Nephron (organoid): ENCODE measurements around the gene CREB3L2.

Experiments
- H3K27ac Mint-ChIP-seq, 3 experiments: 2 replicates each; pipeline ENCODE4 v1.8.0; 2020; ENCODE audit warnings: mixed read lengths in 3 of 3, mild to moderate bottlenecking in 2 of 3, moderate library complexity in 1 of 3
- H3K27me3 Mint-ChIP-seq: 2 replicates; pipeline ENCODE4 v1.8.0; 2021; ENCODE audit warnings: low read depth, mild to moderate bottlenecking, moderate library complexity, mixed read lengths
- H3K36me3 Mint-ChIP-seq: 2 replicates; pipeline ENCODE4 v1.8.0; 2020; ENCODE audit warnings: low read depth, mixed read lengths
- H3K4me1 Mint-ChIP-seq: 2 replicates; pipeline ENCODE4 v1.8.0; 2020; ENCODE audit warnings: mixed read lengths
- H3K4me3 Mint-ChIP-seq, 3 experiments: 2 replicates each; pipeline ENCODE4 v1.8.0; 2020; ENCODE audit warnings: mild to moderate bottlenecking in 3 of 3, mixed read lengths in 3 of 3, moderate library complexity in 2 of 3
- H3K9me3 Mint-ChIP-seq: 2 replicates; pipeline ENCODE4 v1.8.0; 2020; ENCODE audit warnings: mixed read lengths
- CTCF ChIP-seq, 3 experiments: fragments of 200-600 bp; sonication (generic); IDR thresholded peaks; one replicate each; pipeline ENCODE4 v1.5.0; 2021; ENCODE audit warnings: antibody characterized with exemption in 3 of 3; ENCODE audit not compliant: unreplicated experiment in 3 of 3

CREB3L2 gene

GRCh38 chr7:137879357-137880158 lies 122.3 kb downstream of the CREB3L2 start:
- Mint-ChIP-seq H3K27me3 (peaks cover 3% of the 10 kb centered on the region), H3K9me3 (peaks cover 14% of the 10 kb centered on the region), H3K4me1 (peaks cover 57% of the 10 kb centered on the region), H3K36me3 (peaks cover 95% of the 10 kb centered on the region), H3K4me3 (no peak overlapping the region), H3K27ac (peak overlapping the region in 2 of 3 experiments; percentile 82 to 94)
- no peak for TF ChIP-seq CTCF (IDR thresholded peaks at IDR 0.05; ENCODE audit: unreplicated experiment in 3 of 3)

GRCh38 chr7:137878333-137878961 lies 123.4 kb downstream of the CREB3L2 start:
- Mint-ChIP-seq H3K9me3 (peaks cover 14% of the 10 kb centered on the region), H3K27ac (peak overlapping the region in 2 of 3 experiments; percentile 82 to 94), H3K4me3 (peak overlapping the region in 1 of 3 experiments; percentile 36), H3K27me3 (no peaks in the 10 kb centered on the region), H3K4me1 (peaks cover 68% of the 10 kb centered on the region), H3K36me3 (peaks cover 93% of the 10 kb centered on the region)
- no peak for TF ChIP-seq CTCF (IDR thresholded peaks at IDR 0.05; ENCODE audit: unreplicated experiment in 3 of 3)

- H3K27me3 Mint-ChIP-seq, result no peaks in the 10 kb centered on the region
- H3K9me3 Mint-ChIP-seq, result peaks cover 7% of the 10 kb centered on the region
- H3K27ac Mint-ChIP-seq, result peak overlapping the region in 2 of 3 experiments; percentile 29 to 94
- TF ChIP-seq CTCF (IDR thresholded peaks at IDR 0.05; ENCODE audit: unreplicated experiment in 3 of 3), result no peak
- peaks cover 71% of the 10 kb centered on the region for H3K4me1 Mint-ChIP-seq
- H3K4me3 Mint-ChIP-seq, result no peak overlapping the region
- peaks cover 92% of the 10 kb centered on the region for H3K36me3 Mint-ChIP-seq
These were observed 124.7 kb downstream of the CREB3L2 start for GRCh38 chr7:137877027-137877675.

GRCh38 chr7:137875746-137876145 lies 126.1 kb downstream of the CREB3L2 start:
- Mint-ChIP-seq H3K9me3 (peaks cover 5% of the 10 kb centered on the region), H3K27me3 (no peaks in the 10 kb centered on the region), H3K36me3 (peaks cover 88% of the 10 kb centered on the region), H3K4me3 (no peak overlapping the region), H3K4me1 (peaks cover 79% of the 10 kb centered on the region), H3K27ac (peak overlapping the region in 2 of 3 experiments; percentile 47 to 91)
- TF ChIP-seq CTCF (IDR thresholded peaks at IDR 0.05; ENCODE audit: unreplicated experiment in 3 of 3), result no peak

GRCh38 chr7:137873979-137874777 lies 127.7 kb downstream of the CREB3L2 start:
- TF ChIP-seq CTCF (IDR thresholded peaks at IDR 0.05; ENCODE audit: unreplicated experiment in 3 of 3), result no peak
- peak overlapping the region in 1 of 3 experiments; percentile 38 for H3K4me3 Mint-ChIP-seq
- peaks cover 68% of the 10 kb centered on the region for H3K4me1 Mint-ChIP-seq
- peaks cover 86% of the 10 kb centered on the region for H3K36me3 Mint-ChIP-seq
- H3K27me3 Mint-ChIP-seq, result no peaks in the 10 kb centered on the region
- peaks cover 11% of the 10 kb centered on the region for H3K9me3 Mint-ChIP-seq
- peak overlapping the region; percentile 77 to 91 (median 85) for H3K27ac Mint-ChIP-seq
